HL-60 (cell line): ENCODE measurements around the gene LRRC4C.

Experiments
- DNase-seq, 2 experiments: peaks; one replicate each; pipeline ENCODE4 v3.0.0-alpha.2; 2010 to 2020; ENCODE audit warnings: low read depth in 1 of 2, low spot score in 1 of 2
- H3K27ac ChIP-seq: fragments of 250-450 bp; sonication (Bioruptor Pico); replicated peaks from 2 replicates; pipeline ENCODE4 v1.5.1; 2020; ENCODE audit warnings: mild to moderate bottlenecking, moderate library complexity
- H3K27me3 ChIP-seq: fragments of 250-450 bp; sonication (Bioruptor Pico); 2 replicates; pipeline ENCODE4 v1.5.1; 2021; ENCODE audit warnings: mild to moderate bottlenecking, moderate library complexity; ENCODE audit not compliant: insufficient read depth, poor library complexity, severe bottlenecking
- H3K4me3 ChIP-seq: replicated peaks from 2 replicates; pipeline ENCODE4 v1.5.1; 2011; ENCODE audit warnings: mild to moderate bottlenecking, control low read depth, low read length; ENCODE audit not compliant: insufficient read depth
- CTCF ChIP-seq: IDR thresholded peaks from one replicate; pipeline ENCODE4 v1.5.1; 2011; ENCODE audit warnings: low read length, control low read depth, inconsistent platforms; ENCODE audit not compliant: insufficient read depth
- GABPA ChIP-seq: IDR thresholded peaks from 2 replicates; pipeline ENCODE4 v1.6.1; 2012; ENCODE audit warnings: low read depth
- POLR2AphosphoS5 ChIP-seq: IDR thresholded peaks from 2 replicates; pipeline ENCODE4 v1.6.1; 2012; ENCODE audit warnings: low read depth
- REST ChIP-seq: IDR thresholded peaks from 2 replicates; pipeline ENCODE4 v1.6.1; 2012; ENCODE audit warnings: low read depth; ENCODE audit not compliant: insufficient replicate concordance
- SPI1 ChIP-seq: IDR thresholded peaks from 2 replicates; pipeline ENCODE4 v1.6.1; 2012; ENCODE audit warnings: low read depth, mild to moderate bottlenecking, borderline replicate concordance

LRRC4C gene

DNA sequence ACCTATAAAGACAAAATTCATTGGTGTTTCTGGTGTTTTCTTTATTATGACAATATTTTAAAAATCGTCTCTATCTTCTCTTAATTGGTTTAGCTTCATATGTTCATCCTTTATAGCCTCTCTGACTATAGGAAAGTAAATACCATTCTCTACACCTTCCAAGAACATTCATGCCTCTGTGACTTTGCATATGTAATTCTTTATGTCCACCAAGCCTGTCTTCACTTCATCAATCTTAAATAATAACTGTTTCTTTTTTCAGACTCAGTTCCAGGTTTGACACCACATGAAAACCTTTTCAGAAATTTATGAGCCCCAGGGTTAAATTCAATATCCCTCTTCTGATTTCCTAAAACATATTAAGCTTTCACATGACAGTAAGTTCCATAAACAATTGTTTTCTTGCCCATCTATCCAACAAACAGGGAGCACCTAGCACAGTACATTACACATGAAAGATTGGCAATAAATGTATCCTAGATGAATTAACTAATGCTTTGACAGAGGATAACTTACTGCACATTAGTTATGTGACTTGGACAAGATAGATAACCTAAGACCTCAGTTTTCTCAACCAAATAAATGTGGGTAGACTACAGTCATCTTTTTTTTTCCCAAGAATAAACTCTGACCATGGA is 886.1 kb downstream of the LRRC4C start:
- no peak overlapping the region for H3K27ac ChIP-seq
- no peak for TF ChIP-seq SPI1
- no peaks in the 10 kb centered on the region for H3K27me3 ChIP-seq
- DNase-seq: no peak
- H3K4me3 ChIP-seq: no peak overlapping the region

- no peak for DNase-seq
- Histone ChIP-seq H3K27me3 (no peaks in the 10 kb centered on the region), H3K27ac (no peak overlapping the region), H3K4me3 (no peak overlapping the region)
- TF ChIP-seq GABPA (no peak), REST (no peak), SPI1 (no peak), POLR2AphosphoS5 (no peak), CTCF (no peak)
These were observed 889.4 kb downstream of the LRRC4C start for GRCh38 chr11:40569947-40570531.

DNA sequence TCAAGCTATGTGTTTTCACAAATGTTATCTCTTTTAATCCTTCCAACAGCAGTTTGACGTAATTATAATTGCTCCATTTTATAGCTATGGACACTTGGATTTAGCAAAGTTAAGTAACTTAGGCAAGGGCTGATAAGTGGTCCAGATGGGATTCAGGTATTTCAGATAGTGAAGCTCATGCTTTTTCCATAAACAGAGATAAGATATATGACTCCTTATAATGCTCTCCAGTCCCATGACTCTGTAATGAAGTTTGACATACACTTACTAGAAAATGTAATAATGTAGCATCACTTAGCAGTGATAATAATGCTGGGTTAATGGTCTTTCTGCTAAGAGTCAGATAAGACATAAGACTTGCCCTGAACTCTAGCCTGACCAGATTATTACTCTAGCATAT is 892.1 kb downstream of the LRRC4C start:
- DNase-seq: no peak
- Histone ChIP-seq H3K4me3 (no peak overlapping the region), H3K27me3 (no peaks in the 10 kb centered on the region), H3K27ac (no peak overlapping the region)
- no peak for TF ChIP-seq GABPA

DNA sequence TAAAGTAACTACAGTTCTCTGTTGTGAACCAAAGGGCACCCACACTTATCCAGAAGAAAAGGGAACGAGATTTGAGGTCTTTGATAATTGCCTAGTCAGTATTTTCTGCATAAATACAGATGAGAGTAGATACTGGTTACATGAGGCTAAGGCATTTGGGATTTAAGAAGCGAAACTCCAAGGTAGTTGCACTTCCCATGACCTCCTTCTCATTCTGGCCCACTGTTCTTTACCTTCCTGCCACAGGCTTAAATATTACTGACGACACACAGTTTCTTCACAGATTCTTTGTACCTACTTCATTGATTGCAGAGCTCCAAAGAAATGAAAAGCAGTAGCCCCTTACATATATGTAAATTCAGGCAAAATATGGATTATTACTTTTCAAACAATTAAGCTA is 915.3 kb downstream of the LRRC4C start:
- TF ChIP-seq GABPA (no peak), REST (no peak), CTCF (no peak), SPI1 (no peak), POLR2AphosphoS5 (no peak)
- H3K27ac ChIP-seq: no peak overlapping the region
- no peak for DNase-seq
- H3K4me3 ChIP-seq: no peak overlapping the region
- no peaks in the 10 kb centered on the region for H3K27me3 ChIP-seq

DNA sequence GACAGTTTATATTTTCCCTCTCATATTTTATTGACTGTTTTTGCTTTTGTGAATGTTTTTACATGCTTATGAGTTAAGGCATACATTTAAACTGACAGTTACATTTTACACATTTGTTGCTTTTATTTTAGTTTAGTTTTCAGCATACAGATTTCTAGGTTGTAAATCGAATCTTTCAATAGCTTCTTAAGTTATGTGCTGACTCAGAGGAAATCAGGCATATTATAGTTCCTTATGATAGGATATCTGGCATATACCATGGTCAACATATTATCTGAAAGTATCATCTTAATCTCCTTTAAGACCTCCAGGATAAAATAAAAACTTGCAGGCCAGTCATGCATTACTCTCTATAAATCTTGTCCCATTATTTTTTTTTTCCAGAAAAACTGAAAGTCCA is 916.6 kb downstream of the LRRC4C start:
- Histone ChIP-seq H3K4me3 (no peak overlapping the region), H3K27ac (no peak overlapping the region), H3K27me3 (no peaks in the 10 kb centered on the region)
- DNase-seq: no peak
- TF ChIP-seq CTCF: no peak
- TF ChIP-seq SPI1: no peak
- no peak for TF ChIP-seq GABPA
- TF ChIP-seq POLR2AphosphoS5: no peak
- no peak for TF ChIP-seq REST
